Thyroid gland (tissue), 4 donors: Measurements from ENCODE around the gene RNF220.

ENCODE experiments used
- CTCF ChIP-seq, 6 experiments: fragments of 200-600 bp in 3 of 6; fragments of 450-650 bp in 3 of 6; sonication (generic) in 3 of 6; IDR thresholded peaks; one replicate each; pipeline ENCODE4 v1.5.1; 2016 to 2019; ENCODE audit warnings: antibody characterized with exemption in 6 of 6, mild to moderate bottlenecking in 2 of 6, inconsistent platforms in 1 of 6, moderate library complexity in 1 of 6
- POLR2A ChIP-seq, 2 donors: fragments of 450-650 bp; IDR thresholded peaks; one replicate each; pipeline ENCODE4 v1.6.1; 2017; ENCODE audit warnings: antibody characterized with exemption in 2 of 2, mild to moderate bottlenecking in 2 of 2, moderate library complexity in 1 of 2

GRCh38 chr1:44659566-44659965 lies 254.5 kb downstream of the RNF220 start:
- TF ChIP-seq CTCF (IDR thresholded peaks at IDR 0.05), result no peak
- no peak for TF ChIP-seq POLR2A (IDR thresholded peaks at IDR 0.05)
